ENCODE data around the gene KRT33B.

KRT33B gene

GRCh38 chr17:41325126-41325525, 44.5 kb downstream of the KRT33B start:
- Histone ChIP-seq H3K4me3 (ENCODE audit: low read depth, low read length) (no peak overlapping the region), H3K79me2 (ENCODE audit: control insufficient read depth, insufficient read depth, low read length, unreplicated experiment) (no peaks in the 10 kb centered on the region), H3K36me3 (ENCODE audit: insufficient read depth, low read length) (no peaks in the 10 kb centered on the region), H3K27me3 (ENCODE audit: insufficient read depth, low read length) (no peaks in the 10 kb centered on the region), H3K27ac (ENCODE audit: low read depth, low read length) (no peak overlapping the region), H2AFZ (ENCODE audit: low read length, unreplicated experiment) (no peak overlapping the region), H3K4me1 (ENCODE audit: control insufficient read depth, insufficient read depth, low read length, unreplicated experiment) (no peaks in the 10 kb centered on the region)

GRCh38 chr17:41324180-41325075, 45.2 kb downstream of the KRT33B start:
- H3K36me3 ChIP-seq (ENCODE audit: insufficient read depth, low read length), result no peaks in the 10 kb centered on the region
- no peak overlapping the region for H3K27ac ChIP-seq (ENCODE audit: low read depth, low read length)
- no peaks in the 10 kb centered on the region for H3K27me3 ChIP-seq (ENCODE audit: insufficient read depth, low read length)
- no peaks in the 10 kb centered on the region for H3K4me1 ChIP-seq (ENCODE audit: control insufficient read depth, insufficient read depth, low read length, unreplicated experiment)
- no peaks in the 10 kb centered on the region for H3K79me2 ChIP-seq (ENCODE audit: control insufficient read depth, insufficient read depth, low read length, unreplicated experiment)
- no peak overlapping the region for H2AFZ ChIP-seq (ENCODE audit: low read length, unreplicated experiment)
- no peak overlapping the region for H3K4me3 ChIP-seq (ENCODE audit: low read depth, low read length)

- H3K27ac ChIP-seq (ENCODE audit: low read depth, low read length), result no peak overlapping the region
- H3K4me3 ChIP-seq (ENCODE audit: low read depth, low read length), result no peak overlapping the region
- H2AFZ ChIP-seq (ENCODE audit: low read length, unreplicated experiment), result no peak overlapping the region
Observed at GRCh38 chr17:41322903-41323895, 46.4 kb downstream of the KRT33B start.

GRCh38 chr17:41322094-41322902, 47.3 kb downstream of the KRT33B start:
- Histone ChIP-seq H2AFZ (ENCODE audit: low read length, unreplicated experiment) (no peak overlapping the region), H3K4me1 (ENCODE audit: control insufficient read depth, insufficient read depth, low read length, unreplicated experiment) (no peaks in the 10 kb centered on the region), H3K79me2 (ENCODE audit: control insufficient read depth, insufficient read depth, low read length, unreplicated experiment) (no peaks in the 10 kb centered on the region), H3K27me3 (ENCODE audit: insufficient read depth, low read length) (no peaks in the 10 kb centered on the region), H3K4me3 (ENCODE audit: low read depth, low read length) (no peak overlapping the region), H3K27ac (ENCODE audit: low read depth, low read length) (no peak overlapping the region), H3K36me3 (ENCODE audit: insufficient read depth, low read length) (no peaks in the 10 kb centered on the region)

More at GRCh38 chr17:41322903-41323895, 46.4 kb downstream of the KRT33B start:
- no peaks in the 10 kb centered on the region for H3K4me1 ChIP-seq (ENCODE audit: control insufficient read depth, insufficient read depth, low read length, unreplicated experiment)
- H3K27me3 ChIP-seq (ENCODE audit: insufficient read depth, low read length), result no peaks in the 10 kb centered on the region
- no peaks in the 10 kb centered on the region for H3K79me2 ChIP-seq (ENCODE audit: control insufficient read depth, insufficient read depth, low read length, unreplicated experiment)
- no peaks in the 10 kb centered on the region for H3K36me3 ChIP-seq (ENCODE audit: insufficient read depth, low read length)

GRCh38 chr17:41318231-41318630, 51.4 kb downstream of the KRT33B start:
- Histone ChIP-seq H3K4me3 (ENCODE audit: low read depth, low read length) (no peak overlapping the region), H3K36me3 (ENCODE audit: insufficient read depth, low read length) (no peaks in the 10 kb centered on the region), H3K27ac (ENCODE audit: low read depth, low read length) (no peak overlapping the region), H3K4me1 (ENCODE audit: control insufficient read depth, insufficient read depth, low read length, unreplicated experiment) (no peaks in the 10 kb centered on the region), H3K27me3 (ENCODE audit: insufficient read depth, low read length) (no peaks in the 10 kb centered on the region), H3K79me2 (ENCODE audit: control insufficient read depth, insufficient read depth, low read length, unreplicated experiment) (no peaks in the 10 kb centered on the region), H2AFZ (ENCODE audit: low read length, unreplicated experiment) (no peak overlapping the region)

GRCh38 chr17:41315814-41316445, 53.7 kb downstream of the KRT33B start:
- H3K4me3 ChIP-seq (ENCODE audit: low read depth, low read length), result no peak overlapping the region
- H3K36me3 ChIP-seq (ENCODE audit: insufficient read depth, low read length), result no peaks in the 10 kb centered on the region
- H3K4me1 ChIP-seq (ENCODE audit: control insufficient read depth, insufficient read depth, low read length, unreplicated experiment), result no peaks in the 10 kb centered on the region
- H3K27me3 ChIP-seq (ENCODE audit: insufficient read depth, low read length), result no peaks in the 10 kb centered on the region
- no peak overlapping the region for H3K27ac ChIP-seq (ENCODE audit: low read depth, low read length)
- H2AFZ ChIP-seq (ENCODE audit: low read length, unreplicated experiment), result no peak overlapping the region
- no peaks in the 10 kb centered on the region for H3K79me2 ChIP-seq (ENCODE audit: control insufficient read depth, insufficient read depth, low read length, unreplicated experiment)

GRCh38 chr17:41315204-41315794, 54.3 kb downstream of the KRT33B start, which contains the start of gene KRTAP17-1:
Gene KRTAP17-1 (minus strand): TSS chr17:41315710. CDS start chr17:41315650, 60 bp downstream.
- Histone ChIP-seq H3K4me1 (ENCODE audit: control insufficient read depth, insufficient read depth, low read length, unreplicated experiment) (no peaks in the 10 kb centered on the region), H3K27me3 (ENCODE audit: insufficient read depth, low read length) (no peaks in the 10 kb centered on the region), H3K79me2 (ENCODE audit: control insufficient read depth, insufficient read depth, low read length, unreplicated experiment) (no peaks in the 10 kb centered on the region), H3K27ac (ENCODE audit: low read depth, low read length) (no peak within 1 kb of the TSS), H3K4me3 (ENCODE audit: low read depth, low read length) (no peak within 1 kb of the TSS), H2AFZ (ENCODE audit: low read length, unreplicated experiment) (no peak within 1 kb of the TSS), H3K36me3 (ENCODE audit: insufficient read depth, low read length) (no peaks in the 10 kb centered on the region)

All from ACC112 (cell line).